ENCODE results near the gene SMARCAL1. TPM values are rescaled to one million over a fixed set of nuclear protein-coding genes. Genes with fewer than 3 reads are reported as not detected.

SMARCAL1 gene
- total RNA-seq, 1 experiment from 2014 or later = 20.9 TPM

GRCh38 chr2:216402751-216403150 lies 9.5 kb upstream of the SMARCAL1 start:
- H3K36me3 Mint-ChIP-seq = no peaks in the 10 kb centered on the region
- no peak overlapping the region for H3K27ac Mint-ChIP-seq
- H3K9me3 Mint-ChIP-seq = peaks cover 5% of the 10 kb centered on the region; the same call in 1 of the 2 replicates
- H3K4me3 Mint-ChIP-seq = no peak overlapping the region
- no peak for ATAC-seq
- ChIA-PET POLR2A (no interaction called here), CTCF (interaction anchor here (1.1 to 6.1 kb wide), 7 partner anchors 11 to 181 kb away, joined by 3 to 41 read pairs (median 4); partner anchors contain the start of gene RPL37A)
- H3K27me3 Mint-ChIP-seq (ENCODE audit: low read depth) = no peaks in the 10 kb centered on the region
- peaks cover 23% of the 10 kb centered on the region for H3K4me1 Mint-ChIP-seq
- TF ChIP-seq MLX (CRISPR knock-in tag; IDR thresholded peaks at IDR 0.05) = no peak
- TF ChIP-seq SP1 (CRISPR knock-in tag; conservative IDR thresholded peaks at IDR 0.05) = no peak
- no peak for TF ChIP-seq ZNF121 (CRISPR knock-in tag; IDR thresholded peaks at IDR 0.05)
- no peak for TF ChIP-seq KAT7 (CRISPR knock-in tag; IDR thresholded peaks at IDR 0.05; ENCODE audit: borderline replicate concordance)
- TF ChIP-seq PRRX2 (CRISPR knock-in tag; IDR thresholded peaks at IDR 0.05) = no peak
- TF ChIP-seq EMX1 (CRISPR knock-in tag; IDR thresholded peaks at IDR 0.05) = no peak
- TF ChIP-seq SMAD4 (CRISPR knock-in tag; IDR thresholded peaks at IDR 0.05) = no peak
- TF ChIP-seq CBFB (CRISPR knock-in tag; IDR thresholded peaks at IDR 0.05; ENCODE audit: low read depth) = no peak
- DNase-seq (ENCODE audit: low spot score) = no peak

- peak; percentile 56 for DNase-seq (ENCODE audit: low spot score)
- ChIA-PET CTCF (interaction anchor here (0.6 to 6.1 kb wide), 15 partner anchors 12 to 194 kb away, joined by 3 to 41 read pairs (median 3); partner anchors contain the start of gene MARCHF4), POLR2A (no interaction called here)
- H3K27me3 Mint-ChIP-seq (ENCODE audit: low read depth) = no peaks in the 10 kb centered on the region; the same call in 1 of the 2 replicates
- TF ChIP-seq NR1H2 (CRISPR knock-in tag; IDR thresholded peaks at IDR 0.05) (no peak), CTCF (IDR thresholded peaks at IDR 0.05) (peak; percentile 94), ZNF416 (CRISPR knock-in tag; IDR thresholded peaks at IDR 0.05) (no peak)
- no peak overlapping the region for H3K4me3 Mint-ChIP-seq
- peaks cover 28% of the 10 kb centered on the region for H3K4me1 Mint-ChIP-seq
- H3K27ac Mint-ChIP-seq = no peak overlapping the region
- peak; percentile 60 for ATAC-seq
- no peaks in the 10 kb centered on the region for H3K9me3 Mint-ChIP-seq
- H3K36me3 Mint-ChIP-seq = no peaks in the 10 kb centered on the region
Observed at GRCh38 chr2:216404010-216404618, 8.2 kb upstream of the SMARCAL1 start.

GRCh38 chr2:216405588-216405987 lies 6.7 kb upstream of the SMARCAL1 start:
- Mint-ChIP-seq H3K4me1 (peaks cover 28% of the 10 kb centered on the region), H3K27me3 (ENCODE audit: low read depth) (no peaks in the 10 kb centered on the region; the same call in 1 of the 2 replicates), H3K36me3 (no peaks in the 10 kb centered on the region), H3K27ac (no peak overlapping the region), H3K4me3 (no peak overlapping the region), H3K9me3 (no peaks in the 10 kb centered on the region)
- DNase-seq (ENCODE audit: low spot score) (no peak), ATAC-seq (no peak)
- CTCF ChIA-PET = interaction anchor here (1.1 to 6.1 kb wide), 4 partner anchors 13 to 184 kb away, joined by 3 to 41 read pairs (median 9); no protein-coding TSS in a partner anchor
- POLR2A ChIA-PET = no interaction called here
- no peak for TF ChIP-seq ERG (CRISPR knock-in tag; IDR thresholded peaks at IDR 0.05)
- TF ChIP-seq ZNF416 (CRISPR knock-in tag; IDR thresholded peaks at IDR 0.05) = no peak
- TF ChIP-seq ZNF219 (CRISPR knock-in tag; IDR thresholded peaks at IDR 0.05; ENCODE audit: borderline replicate concordance) = no peak
- no peak for TF ChIP-seq PRRX2 (CRISPR knock-in tag; IDR thresholded peaks at IDR 0.05)
- TF ChIP-seq PRDM15 (CRISPR knock-in tag; IDR thresholded peaks at IDR 0.05) = no peak
- no peak for TF ChIP-seq ZBTB43 (CRISPR knock-in tag; IDR thresholded peaks at IDR 0.05)
- TF ChIP-seq USF2 (CRISPR knock-in tag; IDR thresholded peaks at IDR 0.05) = no peak
- TF ChIP-seq CTCF (IDR thresholded peaks at IDR 0.05) = no peak
- no peak for TF ChIP-seq RORB (CRISPR knock-in tag; IDR thresholded peaks at IDR 0.05)
